HepG2 (cell line): ENCODE data around the gene PRRT2. TPM values are rescaled to one million over a fixed set of nuclear protein-coding genes. Genes with fewer than 3 reads are reported as not detected.

ENCODE experiments used
- HDAC1 ChIP-seq: sonication (generic); formaldehyde crosslinking; IDR thresholded peaks from 2 replicates; pipeline ENCODE4 v1.5.1; 2020; ENCODE audit warnings: mild to moderate bottlenecking, missing genetic modification reagents
- KAT7 ChIP-seq: IDR thresholded peaks from 2 replicates; pipeline ENCODE4 v1.6.1; 2018; ENCODE audit warnings: borderline replicate concordance, missing compliant biosample characterization
- MED8 ChIP-seq: sonication (generic); formaldehyde crosslinking; IDR thresholded peaks from 2 replicates; pipeline ENCODE4 v1.8.1; 2023; ENCODE audit warnings: mild to moderate bottlenecking, missing genetic modification reagents; ENCODE audit not compliant: insufficient replicate concordance
- NCOA2 ChIP-seq: sonication (generic); formaldehyde crosslinking; IDR thresholded peaks from 2 replicates; pipeline ENCODE4 v1.8.0; 2022; ENCODE audit warnings: inconsistent platforms
- SIN3B ChIP-seq: fragments of 150-350 bp; IDR thresholded peaks from 2 replicates; pipeline ENCODE4 v1.6.1; 2014; ENCODE audit warnings: low read length
- YEATS4 ChIP-seq: sonication (generic); formaldehyde crosslinking; IDR thresholded peaks from 2 replicates; pipeline ENCODE4 v1.4.0; 2020; ENCODE audit warnings: missing genetic modification reagents, borderline replicate concordance
- ZNF264 ChIP-seq: sonication (generic); formaldehyde crosslinking; IDR thresholded peaks from 2 replicates; pipeline ENCODE4 v1.4.0; 2020; ENCODE audit warnings: missing genetic modification reagents
- ZNF343 ChIP-seq: sonication (generic); formaldehyde crosslinking; IDR thresholded peaks from 2 replicates; pipeline ENCODE4 v1.4.0; 2020; ENCODE audit warnings: mild to moderate bottlenecking, missing genetic modification reagents
- polyA plus RNA-seq, 8 experiments: library from polyadenylated mRNA; depleted of rRNA in 3 of 8; stranded (reverse) in 7 of 8; unstranded in 1 of 8; fragments of >200 nt; fragmentation: Illumina TruSeq in 4 of 8; extraction: Trizol in 4 of 8; gene quantifications; 2 replicates each; pipeline versions ENCODE4 v1.2.1 to v1.2.3, GENCODE V29; 2011 to 2016; ENCODE audit warnings: low read depth in 4 of 8, missing spikeins in 1 of 8, mixed read lengths in 1 of 8; ENCODE audit not compliant: insufficient read depth in 1 of 8
- total RNA-seq, 5 experiments: library from RNA; depleted of rRNA; stranded (reverse); fragments of >200 nt; fragmentation: Illumina TruSeq; extraction: Trizol; gene quantifications; 2 replicates each; pipeline ENCODE4 v1.2.3, GENCODE V29; 2016; ENCODE audit warnings: low read depth in 1 of 5
- TF ChIP-seq, protein P1 (sequence below): sonication (generic); formaldehyde crosslinking; IDR thresholded peaks from 2 replicates; pipeline ENCODE4 v1.8.0; 2022; ENCODE audit warnings: missing genetic modification reagents, mild to moderate bottlenecking, moderate library complexity, borderline replicate concordance
- TF ChIP-seq, protein P2 (sequence below): sonication (generic); formaldehyde crosslinking; IDR thresholded peaks from 2 replicates; pipeline ENCODE4 v1.8.1; 2023; ENCODE audit warnings: mild to moderate bottlenecking, inconsistent platforms, moderate library complexity, missing genetic modification reagents, borderline replicate concordance
- TF ChIP-seq, protein P3 (sequence below): conservative IDR thresholded peaks from 2 replicates; pipeline ENCODE4 v1.6.1; 2018; ENCODE audit warnings: missing genetic modification reagents
- TF ChIP-seq, protein P4 (sequence below): sonication (generic); formaldehyde crosslinking; IDR thresholded peaks from 2 replicates; pipeline ENCODE4 v1.5.0; 2020; ENCODE audit warnings: missing genetic modification reagents
- TF ChIP-seq, protein P5 (sequence below): sonication (generic); formaldehyde crosslinking; IDR thresholded peaks from 2 replicates; pipeline ENCODE4 v1.5.0; 2020; ENCODE audit warnings: mild to moderate bottlenecking, missing genetic modification reagents, moderate library complexity
- TF ChIP-seq, protein P6 (sequence below): sonication (generic); formaldehyde crosslinking; IDR thresholded peaks from 2 replicates; pipeline ENCODE4 v1.4.0; 2020; ENCODE audit warnings: mild to moderate bottlenecking, low read depth, missing genetic modification reagents
- TF ChIP-seq, protein P7 (sequence below): sonication (generic); formaldehyde crosslinking; IDR thresholded peaks from 2 replicates; pipeline ENCODE4 v1.5.1; 2020; ENCODE audit warnings: missing genetic modification reagents, mild to moderate bottlenecking, borderline replicate concordance

PRRT2 gene
- total and polyA plus RNA-seq, 2 of the 13 experiments (the other 11 are each of a cell fraction or from before 2014, with no cell fraction given), result 0.51 to 1.1 TPM

DNA sequence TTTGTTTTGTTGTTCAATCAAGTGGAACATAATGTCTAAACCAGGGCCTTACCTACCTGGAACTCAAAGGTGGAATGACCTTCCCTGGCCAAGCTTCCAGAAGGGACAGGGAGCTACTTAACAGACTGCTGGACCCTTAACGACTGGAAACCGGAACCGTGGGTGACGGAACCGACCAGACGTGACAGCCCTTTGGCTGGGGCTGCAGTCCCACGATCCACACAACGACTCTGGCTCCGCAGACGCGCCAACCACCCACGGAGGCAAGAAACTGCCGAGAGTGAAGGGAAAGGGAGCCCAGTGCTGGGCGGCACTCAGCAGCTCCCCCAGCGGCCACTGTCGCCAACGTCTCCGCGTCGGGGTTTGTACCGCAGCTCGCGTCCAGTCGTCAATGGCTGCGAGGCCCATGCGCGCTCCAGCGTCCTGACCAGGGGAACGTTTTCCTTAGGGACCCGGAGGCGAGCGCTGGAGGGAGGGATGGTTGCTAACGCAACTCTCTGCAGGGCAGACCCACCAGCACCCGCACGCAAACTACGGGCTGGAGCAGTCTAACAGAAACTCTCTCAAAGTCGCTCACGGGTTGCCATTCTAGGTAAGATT lies 27.0 kb upstream of the PRRT2 start (continued):
- peak; percentile 87 for TF ChIP-seq KAT7 (CRISPR knock-in tag)
- TF ChIP-seq ZNF264 (CRISPR knock-in tag), result no peak
- peak; percentile 42; the same call in 1 of the 2 replicates for TF ChIP-seq YEATS4
- TF ChIP-seq, protein P1, sequence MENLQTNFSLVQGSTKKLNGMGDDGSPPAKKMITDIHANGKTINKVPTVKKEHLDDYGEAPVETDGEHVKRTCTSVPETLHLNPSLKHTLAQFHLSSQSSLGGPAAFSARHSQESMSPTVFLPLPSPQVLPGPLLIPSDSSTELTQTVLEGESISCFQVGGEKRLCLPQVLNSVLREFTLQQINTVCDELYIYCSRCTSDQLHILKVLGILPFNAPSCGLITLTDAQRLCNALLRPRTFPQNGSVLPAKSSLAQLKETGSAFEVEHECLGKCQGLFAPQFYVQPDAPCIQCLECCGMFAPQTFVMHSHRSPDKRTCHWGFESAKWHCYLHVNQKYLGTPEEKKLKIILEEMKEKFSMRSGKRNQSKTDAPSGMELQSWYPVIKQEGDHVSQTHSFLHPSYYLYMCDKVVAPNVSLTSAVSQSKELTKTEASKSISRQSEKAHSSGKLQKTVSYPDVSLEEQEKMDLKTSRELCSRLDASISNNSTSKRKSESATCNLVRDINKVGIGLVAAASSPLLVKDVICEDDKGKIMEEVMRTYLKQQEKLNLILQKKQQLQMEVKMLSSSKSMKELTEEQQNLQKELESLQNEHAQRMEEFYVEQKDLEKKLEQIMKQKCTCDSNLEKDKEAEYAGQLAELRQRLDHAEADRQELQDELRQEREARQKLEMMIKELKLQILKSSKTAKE (CRISPR knock-in tag), result no peak
- TF ChIP-seq, protein P2, sequence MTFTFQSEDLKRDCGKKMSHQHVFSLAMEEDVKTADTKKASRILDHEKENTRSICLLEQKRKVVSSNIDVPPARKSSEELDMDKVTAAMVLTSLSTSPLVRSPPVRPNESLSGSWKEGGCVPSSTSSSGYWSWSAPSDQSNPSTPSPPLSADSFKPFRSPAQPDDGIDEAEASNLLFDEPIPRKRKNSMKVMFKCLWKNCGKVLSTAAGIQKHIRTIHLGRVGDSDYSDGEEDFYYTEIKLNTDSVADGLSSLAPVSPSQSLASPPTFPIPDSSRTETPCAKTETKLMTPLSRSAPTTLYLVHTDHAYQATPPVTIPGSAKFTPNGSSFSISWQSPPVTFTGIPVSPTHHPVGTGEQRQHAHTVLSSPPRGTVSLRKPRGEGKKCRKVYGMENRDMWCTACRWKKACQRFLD, result no peak
- TF ChIP-seq, protein P3, sequence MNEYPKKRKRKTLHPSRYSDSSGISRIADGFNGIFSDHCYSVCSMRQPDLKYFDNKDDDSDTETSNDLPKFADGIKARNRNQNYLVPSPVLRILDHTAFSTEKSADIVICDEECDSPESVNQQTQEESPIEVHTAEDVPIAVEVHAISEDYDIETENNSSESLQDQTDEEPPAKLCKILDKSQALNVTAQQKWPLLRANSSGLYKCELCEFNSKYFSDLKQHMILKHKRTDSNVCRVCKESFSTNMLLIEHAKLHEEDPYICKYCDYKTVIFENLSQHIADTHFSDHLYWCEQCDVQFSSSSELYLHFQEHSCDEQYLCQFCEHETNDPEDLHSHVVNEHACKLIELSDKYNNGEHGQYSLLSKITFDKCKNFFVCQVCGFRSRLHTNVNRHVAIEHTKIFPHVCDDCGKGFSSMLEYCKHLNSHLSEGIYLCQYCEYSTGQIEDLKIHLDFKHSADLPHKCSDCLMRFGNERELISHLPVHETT (CRISPR knock-in tag), result no peak
- peak; percentile 69 for TF ChIP-seq HDAC1 (CRISPR knock-in tag)
- TF ChIP-seq, protein P4, sequence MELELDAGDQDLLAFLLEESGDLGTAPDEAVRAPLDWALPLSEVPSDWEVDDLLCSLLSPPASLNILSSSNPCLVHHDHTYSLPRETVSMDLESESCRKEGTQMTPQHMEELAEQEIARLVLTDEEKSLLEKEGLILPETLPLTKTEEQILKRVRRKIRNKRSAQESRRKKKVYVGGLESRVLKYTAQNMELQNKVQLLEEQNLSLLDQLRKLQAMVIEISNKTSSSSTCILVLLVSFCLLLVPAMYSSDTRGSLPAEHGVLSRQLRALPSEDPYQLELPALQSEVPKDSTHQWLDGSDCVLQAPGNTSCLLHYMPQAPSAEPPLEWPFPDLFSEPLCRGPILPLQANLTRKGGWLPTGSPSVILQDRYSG (CRISPR knock-in tag), result no peak
- TF ChIP-seq, protein P5, sequence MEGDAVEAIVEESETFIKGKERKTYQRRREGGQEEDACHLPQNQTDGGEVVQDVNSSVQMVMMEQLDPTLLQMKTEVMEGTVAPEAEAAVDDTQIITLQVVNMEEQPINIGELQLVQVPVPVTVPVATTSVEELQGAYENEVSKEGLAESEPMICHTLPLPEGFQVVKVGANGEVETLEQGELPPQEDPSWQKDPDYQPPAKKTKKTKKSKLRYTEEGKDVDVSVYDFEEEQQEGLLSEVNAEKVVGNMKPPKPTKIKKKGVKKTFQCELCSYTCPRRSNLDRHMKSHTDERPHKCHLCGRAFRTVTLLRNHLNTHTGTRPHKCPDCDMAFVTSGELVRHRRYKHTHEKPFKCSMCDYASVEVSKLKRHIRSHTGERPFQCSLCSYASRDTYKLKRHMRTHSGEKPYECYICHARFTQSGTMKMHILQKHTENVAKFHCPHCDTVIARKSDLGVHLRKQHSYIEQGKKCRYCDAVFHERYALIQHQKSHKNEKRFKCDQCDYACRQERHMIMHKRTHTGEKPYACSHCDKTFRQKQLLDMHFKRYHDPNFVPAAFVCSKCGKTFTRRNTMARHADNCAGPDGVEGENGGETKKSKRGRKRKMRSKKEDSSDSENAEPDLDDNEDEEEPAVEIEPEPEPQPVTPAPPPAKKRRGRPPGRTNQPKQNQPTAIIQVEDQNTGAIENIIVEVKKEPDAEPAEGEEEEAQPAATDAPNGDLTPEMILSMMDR, result peak; percentile 97
- TF ChIP-seq NCOA2, result peak; percentile 42; the same call in 1 of the 2 replicates
- TF ChIP-seq, protein P6, sequence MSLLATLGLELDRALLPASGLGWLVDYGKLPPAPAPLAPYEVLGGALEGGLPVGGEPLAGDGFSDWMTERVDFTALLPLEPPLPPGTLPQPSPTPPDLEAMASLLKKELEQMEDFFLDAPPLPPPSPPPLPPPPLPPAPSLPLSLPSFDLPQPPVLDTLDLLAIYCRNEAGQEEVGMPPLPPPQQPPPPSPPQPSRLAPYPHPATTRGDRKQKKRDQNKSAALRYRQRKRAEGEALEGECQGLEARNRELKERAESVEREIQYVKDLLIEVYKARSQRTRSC (CRISPR knock-in tag), result no peak
- no peak for TF ChIP-seq ZNF343
- no peak for TF ChIP-seq MED8 (CRISPR knock-in tag)
- no peak for TF ChIP-seq SIN3B
- TF ChIP-seq, protein P7, sequence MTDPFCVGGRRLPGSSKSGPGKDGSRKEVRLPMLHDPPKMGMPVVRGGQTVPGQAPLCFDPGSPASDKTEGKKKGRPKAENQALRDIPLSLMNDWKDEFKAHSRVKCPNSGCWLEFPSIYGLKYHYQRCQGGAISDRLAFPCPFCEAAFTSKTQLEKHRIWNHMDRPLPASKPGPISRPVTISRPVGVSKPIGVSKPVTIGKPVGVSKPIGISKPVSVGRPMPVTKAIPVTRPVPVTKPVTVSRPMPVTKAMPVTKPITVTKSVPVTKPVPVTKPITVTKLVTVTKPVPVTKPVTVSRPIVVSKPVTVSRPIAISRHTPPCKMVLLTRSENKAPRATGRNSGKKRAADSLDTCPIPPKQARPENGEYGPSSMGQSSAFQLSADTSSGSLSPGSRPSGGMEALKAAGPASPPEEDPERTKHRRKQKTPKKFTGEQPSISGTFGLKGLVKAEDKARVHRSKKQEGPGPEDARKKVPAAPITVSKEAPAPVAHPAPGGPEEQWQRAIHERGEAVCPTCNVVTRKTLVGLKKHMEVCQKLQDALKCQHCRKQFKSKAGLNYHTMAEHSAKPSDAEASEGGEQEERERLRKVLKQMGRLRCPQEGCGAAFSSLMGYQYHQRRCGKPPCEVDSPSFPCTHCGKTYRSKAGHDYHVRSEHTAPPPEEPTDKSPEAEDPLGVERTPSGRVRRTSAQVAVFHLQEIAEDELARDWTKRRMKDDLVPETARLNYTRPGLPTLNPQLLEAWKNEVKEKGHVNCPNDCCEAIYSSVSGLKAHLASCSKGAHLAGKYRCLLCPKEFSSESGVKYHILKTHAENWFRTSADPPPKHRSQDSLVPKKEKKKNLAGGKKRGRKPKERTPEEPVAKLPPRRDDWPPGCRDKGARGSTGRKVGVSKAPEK (CRISPR knock-in tag), result 0 out of 2 replicates have a peak, but pooled peaks have one; percentile 46
